Measurements from ENCODE around the gene NFKB1. TPM values are rescaled to one million over a fixed set of nuclear protein-coding genes. Genes with fewer than 3 reads are reported as not detected.

The NFKB1 gene
- total and polyA plus RNA-seq, 9 of the 15 experiments (the other 6 are each of a cell fraction or from before 2014, with no cell fraction given) = 2.4 to 14.5 (median 10.3) TPM

GRCh38 chr4:102592256-102592655, 91.1 kb downstream of the NFKB1 start:
- Histone ChIP-seq H2AFZ (ENCODE audit: low read depth, low read length) (no peak overlapping the region), H3K4me3 (no peak overlapping the region), H3K4me2 (ENCODE audit: insufficient read depth, low read length) (no peak overlapping the region), H3K9me3 (replicated peaks; ENCODE audit: control insufficient read depth, insufficient read depth, low read depth, low read length) (no peaks in the 10 kb centered on the region), H3K9me1 (ENCODE audit: control insufficient read depth, insufficient read depth, low read length) (no peaks in the 10 kb centered on the region), H3K9ac (ENCODE audit: insufficient read depth in 1 of 2, low read depth in 2 of 2, low read length in 2 of 2) (no peak overlapping the region), H3K36me3 (ENCODE audit: control insufficient read depth, insufficient read depth, low read length) (peaks cover 17% of the 10 kb centered on the region; the same call in 2 of the 3 replicates), H3K79me2 (ENCODE audit: control insufficient read depth, insufficient read depth, low read length) (no peaks in the 10 kb centered on the region), H4K20me1 (replicated peaks; ENCODE audit: control insufficient read depth, insufficient read depth, low read length) (no peaks in the 10 kb centered on the region), H3K27ac (ENCODE audit: extremely low read depth, low read depth, low read length) (no peak overlapping the region), H3K27me3 (ENCODE audit: control insufficient read depth in 2 of 2, insufficient read depth in 2 of 2, low read length in 2 of 2) (no peaks in the 10 kb centered on the region), H3K4me1 (replicated peaks in 1 of 2; ENCODE audit: control insufficient read depth in 2 of 2, insufficient read depth in 2 of 2, low read length in 2 of 2) (no peaks in the 10 kb centered on the region)
- intact Hi-C loops (cut with micrococcal nuclease) (no loop called here), in situ Hi-C loops (cut with MboI) (no loop called here)
- no peak for ATAC-seq
- no TSS peak for BruUV-seq (replicated peaks)
- CTCF ChIA-PET (ENCODE audit: low intra/inter-chr PET ratio) = no interaction called here
- no peak for FAIRE-seq
- POLR2A ChIA-PET = no interaction called here
- DNase-seq (ENCODE audit: extremely low read depth in 1 of 4, low spot score in 3 of 4) = no peak
- TF ChIP-seq AFF1 (IDR thresholded peaks at IDR 0.05; ENCODE audit: low read depth in 1 of 2, partially characterized antibody in 2 of 2) (no peak), SMAD4 (CRISPR knock-in tag; conservative IDR thresholded peaks at IDR 0.05) (no peak)

All from K562 (cell line).